HG02571 (cell line): Measurements from ENCODE around the gene ARHGAP18.
"Not testable (repeated sequence)": the region's sequence is repeated elsewhere in the genome, so short reads cannot be mapped to it uniquely, and the experiment has no call there.

Source experiments
- ATAC-seq: cut with Tn5 transposase; IDR thresholded peaks from one replicate; pipeline ENCODE4 v1.9.1; 2021; ENCODE audit warnings: mild to moderate bottlenecking, moderate library complexity; ENCODE audit not compliant: unreplicated experiment

Gene ARHGAP18

DNA sequence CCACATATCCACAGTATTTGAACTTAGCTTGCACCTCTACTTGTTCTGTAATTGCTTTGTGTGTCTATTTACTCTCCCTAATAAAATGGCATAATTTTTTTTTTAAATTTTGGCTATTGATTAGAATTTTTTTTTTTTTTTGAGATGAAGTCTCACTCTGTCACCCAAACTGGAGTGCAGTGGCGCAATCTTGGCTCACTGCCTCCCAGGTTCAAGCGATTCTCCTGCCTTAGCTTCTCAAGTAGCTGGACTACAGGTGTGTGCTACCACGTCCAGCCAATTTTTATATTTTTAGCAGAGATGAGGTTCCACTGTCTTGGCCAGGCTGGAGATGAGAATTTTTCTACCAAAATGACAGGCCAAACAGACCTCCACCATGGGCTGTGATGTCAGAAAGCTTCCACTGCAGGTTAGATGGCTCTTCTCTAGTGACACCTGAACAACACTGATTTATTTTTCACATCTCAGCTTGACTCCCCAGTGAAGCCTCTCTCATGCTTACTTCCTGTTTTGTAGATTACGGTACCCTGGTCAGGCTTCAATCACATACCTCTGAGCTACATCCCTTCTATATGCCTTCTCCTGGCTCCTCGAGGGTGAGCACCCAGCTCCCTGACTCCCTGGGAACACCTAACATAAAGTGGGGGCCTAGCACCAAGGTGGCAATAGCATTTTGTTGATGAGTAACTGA lies 112.8 kb downstream of the ARHGAP18 start:
- ATAC-seq = no peak

DNA sequence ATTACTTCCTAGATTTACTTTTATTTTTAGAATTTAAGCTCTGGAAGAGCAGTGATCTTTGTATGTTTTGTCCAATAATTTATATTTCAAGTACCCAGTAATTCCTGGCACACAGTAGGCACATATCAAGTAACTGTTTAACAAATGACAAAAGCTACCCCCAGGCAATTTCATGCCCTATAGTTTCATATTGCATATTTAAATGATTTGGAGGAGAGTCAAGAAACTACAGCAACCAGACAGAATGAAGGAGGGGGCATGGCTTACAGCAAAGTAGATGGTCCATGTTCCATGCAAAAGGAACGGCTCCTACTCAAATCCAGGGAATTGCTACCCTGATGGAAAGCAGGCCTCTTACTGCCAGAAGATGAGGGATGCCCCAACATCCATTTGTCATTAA lies 113.5 kb downstream of the ARHGAP18 start:
- ATAC-seq = no peak

DNA sequence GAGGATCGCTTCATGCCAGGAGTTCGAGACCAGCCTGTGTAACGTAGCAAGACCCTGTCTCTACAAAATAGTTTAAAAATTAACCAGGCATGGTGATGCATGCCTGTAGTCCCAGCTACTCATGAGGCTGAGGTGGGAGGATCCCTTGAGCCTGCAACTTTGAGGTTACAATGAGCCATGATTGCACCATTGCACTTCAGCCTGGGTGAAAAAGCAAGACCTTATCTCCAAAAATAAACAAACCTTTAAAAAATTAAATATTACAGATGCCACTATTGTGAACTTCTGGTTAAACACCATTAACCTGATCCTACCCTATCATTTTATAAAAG lies 116.8 kb downstream of the ARHGAP18 start:
- no peak for ATAC-seq

DNA sequence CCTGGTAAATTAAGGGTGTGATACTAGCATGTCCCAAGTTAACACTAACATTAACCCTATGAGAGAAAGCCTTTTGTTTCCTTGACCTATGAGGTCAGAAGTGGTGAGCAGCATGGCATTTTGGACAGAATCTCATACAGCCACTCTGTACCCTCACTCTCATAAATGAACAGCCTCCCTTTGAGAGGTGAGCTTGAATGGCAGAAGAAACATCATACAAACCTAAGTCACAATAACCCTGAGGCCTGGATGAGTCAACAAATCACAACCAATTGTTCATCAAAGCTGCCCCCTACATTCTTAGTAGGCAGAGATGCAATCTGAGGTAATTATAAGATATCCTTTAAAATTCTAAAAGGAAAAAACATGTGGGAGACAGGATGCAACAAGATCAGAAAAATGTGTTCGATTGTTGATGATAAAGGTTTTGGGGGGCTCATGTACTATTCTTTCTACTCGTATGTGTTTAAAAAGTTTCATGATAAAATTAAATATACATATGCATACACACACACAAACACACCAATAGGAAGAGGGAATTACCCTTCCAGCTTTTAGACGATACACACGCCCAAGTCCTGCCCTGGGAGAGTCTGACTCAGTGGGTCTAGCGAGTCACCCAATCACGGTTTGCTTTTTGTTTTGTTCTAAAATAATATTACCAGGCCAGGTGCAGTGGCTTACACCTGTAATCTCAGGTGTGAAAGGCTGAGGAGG lies 117.3 kb downstream of the ARHGAP18 start:
- ATAC-seq = no peak

DNA sequence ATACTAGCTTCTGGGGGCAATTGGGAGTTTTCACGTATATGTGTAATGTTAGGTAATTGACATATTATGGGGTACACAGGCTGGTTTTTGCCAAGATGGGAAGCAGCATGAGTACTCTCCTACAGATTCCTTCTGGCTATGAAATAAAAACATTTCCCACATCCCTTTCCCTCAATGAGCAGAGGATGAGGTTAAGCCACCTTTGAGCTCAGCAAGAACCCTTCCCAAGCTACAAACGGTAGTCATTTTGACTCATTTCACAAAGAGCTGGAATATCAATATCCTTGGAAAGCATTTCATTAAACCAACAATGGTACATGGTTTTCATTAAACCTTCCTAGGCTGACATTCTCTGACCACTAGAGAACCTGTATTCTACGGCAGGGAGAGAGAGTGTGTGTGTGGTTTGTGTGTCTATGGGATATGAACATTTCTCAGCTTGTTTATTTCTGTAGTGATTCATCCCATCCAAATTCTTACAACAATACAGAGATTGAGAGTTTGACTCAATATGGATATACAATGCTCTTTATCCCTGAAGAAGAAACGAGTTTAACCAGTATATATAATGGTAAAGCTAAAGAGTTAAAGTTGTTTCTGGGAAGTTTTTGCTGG lies 119.5 kb downstream of the ARHGAP18 start:
- ATAC-seq = no peak

DNA sequence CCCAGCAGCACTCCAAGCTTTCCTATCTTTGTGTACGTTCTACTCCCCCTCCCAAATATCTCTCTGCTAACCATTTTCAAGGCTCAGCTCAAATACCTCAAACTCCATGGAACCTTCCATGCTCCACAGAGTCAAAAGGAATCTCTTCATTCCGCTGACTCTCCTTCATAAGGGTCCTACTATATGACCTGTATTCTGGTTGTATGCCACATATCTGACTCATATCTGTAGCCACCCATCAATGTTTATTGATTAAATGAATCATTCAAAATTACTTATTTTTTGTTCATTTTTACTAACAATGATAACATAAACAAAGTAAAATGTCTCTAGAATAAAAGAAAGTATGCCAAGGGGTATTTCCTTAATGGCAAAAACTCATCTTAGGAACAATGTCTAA lies 123.2 kb downstream of the ARHGAP18 start:
- no peak for ATAC-seq

DNA sequence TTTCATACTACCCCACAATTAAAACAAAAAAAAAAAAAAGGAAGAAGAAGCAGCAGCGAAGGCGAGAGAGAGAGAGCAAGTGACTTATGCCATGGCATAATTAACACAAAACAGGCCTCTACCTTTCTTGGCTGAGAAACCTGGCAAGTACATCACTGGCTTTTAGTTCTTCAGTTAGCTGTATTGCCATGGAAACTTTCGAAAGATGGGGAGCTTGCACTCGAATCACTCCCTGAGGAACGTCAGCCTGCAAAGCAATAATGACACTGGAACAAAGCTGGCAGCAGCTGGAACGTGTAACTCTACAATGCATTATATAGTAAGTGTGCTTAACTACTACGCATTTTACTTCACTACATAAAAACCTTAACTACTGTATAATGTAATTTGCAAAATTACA lies 126.1 kb downstream of the ARHGAP18 start:
- ATAC-seq = no peak

DNA sequence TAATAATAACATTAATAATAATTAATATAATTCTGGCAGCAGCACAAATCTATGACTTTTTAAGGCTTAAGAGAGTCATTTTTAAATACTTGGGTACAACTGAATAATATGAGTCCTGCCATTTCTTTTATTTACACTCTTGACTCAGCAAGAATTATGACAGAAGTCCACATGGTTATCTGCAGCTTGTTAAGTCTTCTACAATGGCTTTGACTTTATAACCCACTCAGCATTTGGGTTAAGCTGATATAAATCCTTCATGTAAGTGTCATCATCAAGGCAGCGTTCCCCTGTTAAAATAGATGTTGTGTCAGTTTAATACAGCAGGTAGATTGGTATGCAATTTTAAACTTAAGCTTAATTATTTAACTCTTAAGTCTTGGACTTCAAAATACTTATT lies 131.7 kb downstream of the ARHGAP18 start:
- ATAC-seq = no peak

DNA sequence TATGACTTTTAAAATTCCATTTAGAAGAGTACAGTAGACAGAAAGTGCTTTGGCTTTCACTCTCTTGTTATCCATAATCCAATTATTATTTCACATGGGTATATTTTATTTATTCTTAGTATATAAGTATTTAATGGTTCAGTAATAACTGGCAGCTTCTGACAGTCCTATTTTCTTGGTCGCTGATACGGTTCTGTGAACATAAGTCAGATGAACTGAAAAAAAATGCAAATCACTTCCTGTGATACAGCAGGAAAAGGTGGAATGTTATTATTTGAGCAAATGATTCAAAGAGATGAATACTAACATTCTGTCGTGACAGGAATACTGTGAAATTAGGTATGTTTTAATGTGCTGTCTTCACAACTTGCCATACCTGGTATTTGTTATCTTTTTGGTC lies 132.3 kb downstream of the ARHGAP18 start:
- ATAC-seq = no peak

DNA sequence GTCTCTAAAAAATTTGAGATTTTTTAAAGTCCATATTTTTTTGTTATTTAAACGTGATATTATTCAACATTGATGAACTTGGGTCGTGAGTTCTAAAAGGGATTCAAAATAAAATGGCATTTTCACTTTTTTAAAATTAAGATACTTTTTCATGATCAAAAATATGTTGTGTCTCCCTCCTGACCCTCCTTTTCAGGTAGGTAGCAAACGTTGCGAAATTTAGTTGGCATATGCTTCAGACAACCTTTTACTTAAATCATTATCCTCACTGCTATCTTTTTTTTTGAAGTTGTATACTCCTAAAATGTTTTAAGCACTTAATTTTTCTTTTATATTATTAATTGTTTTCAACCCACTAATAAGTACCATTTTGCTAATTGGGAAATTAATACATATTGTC lies 133.5 kb downstream of the ARHGAP18 start:
- no peak for ATAC-seq

DNA sequence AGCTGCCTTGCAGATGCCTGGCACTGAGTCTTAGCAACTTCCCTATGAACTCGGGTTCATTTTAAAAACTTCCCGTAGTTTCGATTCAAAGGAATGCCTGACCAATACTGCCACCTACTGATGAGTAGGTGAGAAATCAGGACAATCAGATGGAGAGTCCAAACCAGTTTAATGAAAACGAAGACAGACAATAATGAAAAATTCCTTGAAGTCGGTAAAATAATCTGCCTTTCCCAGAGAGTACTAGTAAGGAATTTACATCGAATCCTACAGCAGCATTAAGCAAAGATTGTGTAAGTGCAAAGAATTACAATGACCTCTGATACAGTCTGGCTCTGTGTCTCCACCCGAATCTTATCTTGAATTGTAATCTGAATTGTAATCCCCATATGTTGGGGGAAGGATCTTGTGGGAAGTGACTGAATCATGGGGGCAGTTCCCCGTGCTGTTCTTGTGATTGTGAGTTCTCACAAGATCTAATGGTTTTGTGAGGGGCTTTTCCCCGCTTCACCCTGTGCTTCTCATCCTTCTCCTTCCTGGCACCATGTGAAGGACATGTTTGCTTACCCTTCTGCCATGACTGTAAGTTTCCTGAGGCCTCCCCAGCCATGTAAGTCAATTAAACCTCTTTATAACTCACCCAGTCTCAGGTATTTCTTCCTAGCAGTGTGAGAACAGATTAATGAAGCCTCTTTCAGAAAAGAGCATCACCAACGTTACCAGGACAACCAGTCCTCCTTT lies 134.4 kb downstream of the ARHGAP18 start:
- no peak for ATAC-seq

DNA sequence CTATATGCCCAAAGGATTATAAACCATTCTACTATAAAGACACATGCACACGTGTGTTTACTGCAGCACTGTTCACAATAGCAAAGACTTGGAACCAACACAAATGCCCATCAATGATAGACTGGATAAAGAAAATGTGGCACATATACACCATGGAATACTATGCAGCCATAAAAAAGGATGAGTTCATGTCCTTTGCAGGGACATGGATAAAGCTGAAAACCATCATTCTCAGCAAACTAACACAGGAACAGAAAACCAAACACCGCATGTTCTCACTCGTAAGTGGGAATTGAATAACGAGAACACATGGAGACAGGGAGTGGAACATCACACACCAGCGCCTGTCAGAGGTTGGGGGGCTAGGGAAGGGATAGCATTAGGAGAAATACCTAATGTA lies 135.4 kb downstream of the ARHGAP18 start:
- ATAC-seq = not testable (repeated sequence)

DNA sequence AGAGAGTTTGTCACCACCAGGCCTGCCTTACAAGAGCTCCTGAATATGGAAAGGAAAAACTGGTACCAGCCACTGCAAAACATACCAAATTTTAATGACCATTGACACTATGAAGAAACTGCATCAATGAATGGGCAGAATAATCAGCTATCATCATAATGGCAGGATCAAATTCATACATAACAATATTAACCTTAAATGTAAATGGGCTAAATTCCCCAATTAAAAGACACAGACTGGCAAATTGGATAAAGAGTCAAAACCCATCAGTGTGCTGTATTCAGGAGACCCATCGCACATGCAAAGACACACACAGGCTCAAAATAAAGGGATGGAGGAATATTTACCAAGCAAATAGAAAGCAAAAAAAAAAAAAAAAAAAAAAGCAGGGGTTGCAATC lies 139.0 kb downstream of the ARHGAP18 start:
- not testable (repeated sequence) for ATAC-seq

DNA sequence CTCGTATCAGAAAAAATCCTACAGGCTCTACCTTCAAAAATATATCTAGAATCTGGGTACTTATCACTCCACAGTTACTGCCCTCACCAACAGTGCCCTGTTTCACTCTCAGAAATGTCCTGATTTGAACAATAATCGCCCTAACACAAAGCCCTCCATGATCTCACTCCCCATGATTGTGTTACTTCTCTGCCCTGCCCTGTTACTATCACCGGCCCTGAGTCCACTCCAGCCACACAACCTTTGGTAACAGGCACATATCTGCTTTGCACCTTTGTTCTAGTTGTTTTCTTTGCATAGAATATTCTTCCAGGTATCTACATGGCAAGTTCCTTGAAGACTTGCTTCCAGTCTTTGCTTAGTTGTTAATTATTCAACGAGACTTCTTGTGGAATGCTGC lies 142.0 kb downstream of the ARHGAP18 start:
- ATAC-seq = no peak

DNA sequence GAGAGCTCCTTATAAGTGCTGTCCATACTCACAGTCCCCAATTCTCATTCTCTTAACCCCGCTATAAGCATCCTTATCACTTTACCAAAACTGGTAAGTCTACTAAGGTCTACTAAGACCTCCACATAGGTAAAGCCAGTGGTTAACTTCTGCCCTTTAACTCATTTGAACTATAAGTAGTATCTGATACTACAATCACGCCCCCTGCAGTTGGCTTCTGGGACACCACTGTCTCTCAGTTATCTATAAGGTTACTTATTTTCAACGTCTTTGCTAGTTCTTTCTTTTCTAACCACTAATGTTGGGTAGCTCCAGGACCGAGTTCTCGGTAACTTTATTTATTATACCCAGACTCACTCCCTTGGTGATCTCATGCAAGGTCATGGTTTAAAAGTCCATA lies 142.6 kb downstream of the ARHGAP18 start:
- ATAC-seq = no peak

DNA sequence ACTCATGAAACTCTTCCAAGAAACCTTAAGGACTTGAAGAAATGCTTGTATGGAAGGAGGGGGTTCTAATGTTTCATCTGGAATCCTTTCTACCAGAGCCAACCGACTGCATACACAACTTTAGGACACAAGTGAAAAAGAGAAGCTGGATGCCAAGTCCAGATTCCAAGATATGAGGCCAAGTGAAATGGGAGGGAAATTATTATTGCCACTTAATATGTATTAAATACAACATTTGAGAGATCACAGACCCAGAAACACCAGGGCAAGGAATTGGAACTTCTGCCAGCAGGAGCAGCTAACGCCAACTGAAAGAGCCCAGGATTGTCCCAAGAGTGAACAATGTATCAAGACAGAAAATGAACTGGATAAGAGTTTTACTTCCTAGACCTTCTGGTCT lies 144.2 kb downstream of the ARHGAP18 start:
- ATAC-seq = no peak

DNA sequence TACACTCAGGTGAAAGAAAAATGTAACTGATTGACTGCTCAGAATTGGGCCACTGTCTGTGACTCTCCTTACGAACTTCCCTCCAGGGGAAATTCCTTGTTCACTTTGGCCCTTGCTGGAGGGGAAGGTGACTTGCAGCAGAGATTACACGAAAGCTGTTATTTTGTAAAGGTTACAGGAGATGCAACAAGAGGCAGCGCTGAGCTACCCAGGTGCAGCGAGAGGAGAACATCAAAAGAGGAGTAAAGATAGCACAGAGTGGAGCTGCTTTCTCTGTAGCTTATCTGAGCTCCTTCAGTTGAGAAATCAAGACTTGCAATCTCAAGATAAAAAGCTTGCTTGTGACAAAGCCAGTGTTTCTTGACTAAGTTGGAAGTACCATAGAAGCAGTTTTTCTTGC lies 144.6 kb downstream of the ARHGAP18 start:
- no peak for ATAC-seq

DNA sequence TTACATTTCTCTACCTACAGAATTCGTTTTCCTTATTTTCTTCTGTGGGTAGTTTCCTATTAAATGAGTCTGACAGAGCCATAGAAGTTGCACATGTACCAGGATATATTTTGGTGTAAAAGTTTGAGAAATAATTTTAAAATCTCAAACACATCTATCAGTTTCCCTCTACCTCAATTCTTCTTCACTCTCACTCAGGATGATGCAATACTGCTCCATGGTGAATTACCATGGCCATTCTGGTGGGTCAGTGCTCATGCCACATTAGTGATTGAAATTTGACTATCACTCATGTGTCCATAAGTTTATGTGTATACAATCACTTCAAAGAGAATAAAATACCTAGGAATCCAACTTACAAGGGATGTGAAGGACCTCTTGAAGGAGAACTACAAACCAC lies 151.7 kb downstream of the ARHGAP18 start:
- no peak for ATAC-seq

DNA sequence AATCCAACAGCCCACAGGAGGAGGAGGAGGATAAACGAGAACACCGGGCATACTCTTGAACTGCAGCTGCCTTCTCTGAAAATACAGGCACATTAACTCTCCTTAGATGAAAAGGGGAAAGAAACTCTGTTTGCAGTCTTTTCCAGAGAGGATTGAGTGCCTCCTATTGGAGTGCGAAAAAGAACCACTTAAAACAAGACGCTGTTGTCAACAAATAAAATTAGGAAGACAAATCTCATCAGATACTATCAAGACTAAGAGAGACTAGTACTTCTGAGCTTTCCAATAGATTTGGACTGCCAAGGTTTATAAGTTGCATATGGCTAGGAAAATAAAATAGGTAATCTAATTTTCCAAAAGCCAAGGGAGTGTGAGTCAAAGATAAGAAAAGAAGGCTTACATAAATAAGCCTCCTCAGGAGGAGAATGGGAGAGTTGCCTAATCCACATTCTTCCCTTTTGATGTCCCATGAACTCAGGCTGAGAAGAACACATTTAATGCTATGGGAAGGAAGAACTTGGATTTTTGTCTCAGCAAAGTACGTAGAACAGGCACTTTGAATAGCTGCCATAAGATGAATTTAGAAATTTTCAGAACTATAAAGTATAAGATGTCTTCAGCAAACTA lies 154.7 kb downstream of the ARHGAP18 start:
- ATAC-seq = no peak

DNA sequence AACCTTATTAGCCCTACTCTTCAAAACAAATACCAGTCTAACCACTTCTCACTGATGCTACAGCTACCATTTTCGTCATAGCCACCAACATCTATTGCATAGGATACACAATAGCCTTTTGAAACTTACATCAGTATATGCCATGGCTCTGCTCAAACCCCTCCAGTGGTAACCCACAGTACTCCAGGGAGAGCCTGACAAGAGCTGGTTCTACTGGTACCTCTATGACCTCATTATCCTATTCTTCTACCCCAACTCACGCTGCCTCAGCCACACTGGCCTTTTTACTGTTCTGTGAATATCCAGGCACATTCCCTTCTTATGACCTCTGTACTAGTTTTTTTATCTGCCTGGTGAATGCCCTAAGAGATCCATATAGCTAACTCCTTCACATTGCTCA lies 157.6 kb downstream of the ARHGAP18 start:
- no peak for ATAC-seq

DNA sequence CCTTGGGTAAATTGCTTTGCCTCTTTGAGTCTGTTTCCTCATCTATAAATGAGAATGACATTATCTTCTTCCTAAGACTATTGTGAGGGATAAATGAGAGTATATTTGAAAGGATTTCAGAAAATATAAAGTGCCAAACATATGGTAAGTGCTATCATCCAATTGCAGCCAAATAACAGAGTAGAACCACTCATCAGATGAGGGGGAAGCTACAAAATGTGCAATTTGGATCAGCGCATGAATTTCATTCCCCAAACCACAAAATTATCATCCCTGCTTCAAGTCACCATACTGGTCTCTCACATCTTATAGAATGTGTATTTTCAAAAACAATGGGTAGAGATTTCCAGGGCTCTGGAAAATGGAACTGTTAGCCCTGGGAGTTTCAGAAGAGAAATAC lies 158.5 kb downstream of the ARHGAP18 start:
- ATAC-seq = no peak
